GM18867 (cell line): ENCODE data around the gene DEPDC1B.
"Not testable (repeated sequence)": the region's sequence is repeated elsewhere in the genome, so short reads cannot be mapped to it uniquely, and the experiment has no call there.

Experiments
- ATAC-seq: cut with Tn5 transposase; IDR thresholded peaks from one replicate; pipeline ENCODE4 v1.9.1; 2021; ENCODE audit warnings: mild to moderate bottlenecking, moderate library complexity; ENCODE audit not compliant: unreplicated experiment

The DEPDC1B gene

GRCh38 chr5:60699288-60699608, 718 bp downstream of the DEPDC1B start:
- no peak for ATAC-seq

DNA sequence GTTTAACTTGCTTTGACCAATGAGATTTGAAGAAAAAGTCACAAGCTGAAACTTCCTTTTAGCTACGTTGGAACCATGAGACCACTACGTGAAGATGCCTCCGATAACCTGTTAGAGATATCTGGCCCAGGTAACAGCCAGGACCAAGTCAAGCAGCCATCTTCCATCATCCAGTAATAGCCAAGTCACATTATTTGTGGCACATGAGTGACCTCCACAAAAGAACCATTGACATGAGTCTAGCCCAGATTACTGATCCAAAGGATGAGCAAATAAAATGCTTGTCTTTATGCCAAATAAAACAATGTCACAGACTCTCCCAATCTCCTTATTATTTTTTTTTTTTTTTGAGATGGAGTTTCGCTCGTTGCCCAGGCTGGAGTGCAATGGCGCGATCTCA, 1.6 kb downstream of the DEPDC1B start:
- ATAC-seq: no peak

DNA sequence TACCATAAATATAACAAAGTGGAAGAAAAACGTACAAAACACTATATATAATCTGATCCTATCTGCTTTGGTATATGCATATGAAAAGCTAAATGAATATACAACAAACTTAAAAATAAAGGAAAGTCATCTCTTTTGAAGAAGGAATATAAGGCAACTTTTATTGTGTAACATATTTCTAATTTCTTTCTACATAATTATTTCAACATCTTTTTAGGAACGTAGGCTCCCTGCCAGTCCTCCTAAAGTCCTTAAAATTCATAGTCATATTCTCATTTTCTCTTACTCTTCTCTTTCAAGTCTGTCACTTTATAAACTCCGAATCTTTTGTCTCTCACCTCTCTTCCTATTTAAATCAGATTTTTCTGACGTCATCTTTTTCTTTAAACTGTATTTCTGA, 9.6 kb downstream of the DEPDC1B start:
- no peak for ATAC-seq

DNA sequence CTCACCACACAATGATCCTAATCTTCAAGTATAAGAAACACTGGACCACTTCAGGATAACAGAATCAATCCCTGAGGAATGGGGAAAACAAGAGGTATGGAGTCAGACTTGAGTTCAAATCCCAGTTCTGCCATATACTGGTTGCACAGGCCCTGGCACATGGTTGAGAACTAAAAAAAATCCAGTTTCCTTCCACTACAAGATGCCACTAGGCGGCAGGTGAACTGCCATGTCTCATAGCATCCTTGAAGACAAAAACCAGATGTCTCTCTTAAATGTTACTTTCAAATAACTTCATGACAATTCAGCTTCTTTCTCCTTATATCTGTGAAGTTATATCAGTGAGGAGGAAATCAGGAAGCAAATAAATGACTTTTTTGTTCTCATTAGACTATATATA, 11.0 kb downstream of the DEPDC1B start:
- no peak for ATAC-seq

DNA sequence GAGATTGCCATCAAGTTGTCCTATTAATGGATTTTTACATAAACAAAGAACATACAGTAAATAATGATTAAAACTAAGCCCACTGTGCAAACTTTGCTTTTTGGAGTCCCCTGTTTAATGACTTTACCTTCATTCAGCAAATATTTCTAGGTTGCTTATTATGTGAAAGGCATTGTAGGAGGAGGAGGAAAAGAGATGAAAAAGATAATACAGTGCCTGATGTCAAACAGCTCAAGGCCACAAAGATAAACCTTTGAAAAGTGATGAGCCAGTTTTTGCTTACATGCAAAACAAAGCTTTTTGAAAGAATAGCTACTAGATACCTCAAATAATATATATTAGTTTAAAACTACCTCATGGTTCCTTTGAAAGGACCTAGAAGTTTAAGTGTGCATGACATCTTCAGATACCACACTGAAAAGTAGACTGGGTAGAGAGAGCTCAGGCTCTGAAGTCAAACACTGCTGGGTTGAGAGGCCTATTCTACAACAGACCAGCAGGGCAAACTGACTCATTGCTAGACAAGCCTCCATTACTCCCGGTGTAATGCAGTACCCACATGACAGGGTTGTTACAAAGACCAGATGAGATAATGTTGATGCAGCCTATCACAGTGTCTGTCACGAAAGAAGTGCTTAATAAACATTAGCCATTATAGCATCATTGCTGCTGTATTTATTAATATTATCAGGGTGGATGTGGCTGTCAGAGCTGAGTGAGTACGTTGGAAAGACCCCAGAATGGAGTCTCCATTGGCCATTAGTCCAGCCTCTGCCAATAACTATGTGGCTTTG, 11.8 kb downstream of the DEPDC1B start:
- peak; percentile 99 for ATAC-seq

DNA sequence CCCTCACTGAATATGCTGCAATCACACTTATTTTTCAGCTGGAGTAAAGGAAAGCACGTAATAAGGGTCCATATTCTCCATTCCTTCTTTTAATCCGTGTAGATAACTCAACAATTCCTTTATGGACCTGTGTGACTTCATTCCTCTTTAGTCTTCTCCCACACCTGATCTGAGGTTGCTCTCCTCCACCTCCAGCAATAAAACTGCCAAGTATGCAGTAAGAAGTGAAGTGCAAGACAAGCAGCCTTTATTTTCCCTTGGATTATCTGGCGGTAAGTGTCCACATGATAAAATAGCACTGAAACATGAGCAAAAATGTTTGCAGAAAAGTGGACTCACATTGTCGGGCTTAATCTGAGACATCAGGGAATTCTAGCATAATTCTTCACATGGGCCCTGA, 13.8 kb downstream of the DEPDC1B start:
- no peak for ATAC-seq

DNA sequence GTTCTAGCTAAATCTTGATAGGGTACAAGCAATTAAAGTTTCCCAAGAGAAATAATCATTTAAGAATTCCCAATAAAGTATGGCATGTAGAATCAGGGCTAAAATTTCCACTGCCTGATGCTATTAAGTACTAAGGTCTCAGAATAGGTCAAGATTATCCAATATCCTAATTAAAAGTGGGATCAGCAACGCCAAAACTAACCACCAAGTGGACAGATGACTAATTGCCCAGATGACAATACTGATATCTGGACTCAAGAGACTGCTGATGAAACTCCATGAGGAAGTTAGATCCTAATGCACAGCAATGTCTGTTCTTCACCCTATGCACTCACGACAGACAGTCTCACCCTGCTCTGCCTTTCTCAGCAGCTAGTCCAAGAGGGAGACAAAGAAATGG, 14.3 kb downstream of the DEPDC1B start:
- ATAC-seq: no peak

GRCh38 chr5:60685028-60685427, 14.9 kb downstream of the DEPDC1B start:
- ATAC-seq: no peak

- ATAC-seq: not testable (repeated sequence)
Observed at GRCh38 chr5:60682007-60682406, 18.0 kb downstream of the DEPDC1B start.

DNA sequence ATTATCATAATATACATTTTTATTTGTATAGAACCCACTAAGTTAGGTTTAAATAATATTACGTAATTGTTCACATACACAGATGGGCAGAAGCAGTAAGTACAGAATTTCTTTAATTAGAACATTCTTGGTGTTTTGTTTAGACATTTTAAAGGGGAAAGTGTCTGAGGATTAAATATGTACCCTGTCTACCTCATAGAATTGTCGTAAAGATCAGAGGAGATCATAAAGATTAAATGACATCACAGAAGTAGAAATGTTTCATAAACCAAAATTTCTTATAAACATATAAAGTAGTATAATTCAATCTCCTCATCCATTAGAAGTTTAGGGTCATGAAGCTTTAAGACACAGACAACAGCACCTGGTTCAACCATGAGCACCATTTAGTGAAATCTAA, 20.1 kb downstream of the DEPDC1B start:
- ATAC-seq: no peak

DNA sequence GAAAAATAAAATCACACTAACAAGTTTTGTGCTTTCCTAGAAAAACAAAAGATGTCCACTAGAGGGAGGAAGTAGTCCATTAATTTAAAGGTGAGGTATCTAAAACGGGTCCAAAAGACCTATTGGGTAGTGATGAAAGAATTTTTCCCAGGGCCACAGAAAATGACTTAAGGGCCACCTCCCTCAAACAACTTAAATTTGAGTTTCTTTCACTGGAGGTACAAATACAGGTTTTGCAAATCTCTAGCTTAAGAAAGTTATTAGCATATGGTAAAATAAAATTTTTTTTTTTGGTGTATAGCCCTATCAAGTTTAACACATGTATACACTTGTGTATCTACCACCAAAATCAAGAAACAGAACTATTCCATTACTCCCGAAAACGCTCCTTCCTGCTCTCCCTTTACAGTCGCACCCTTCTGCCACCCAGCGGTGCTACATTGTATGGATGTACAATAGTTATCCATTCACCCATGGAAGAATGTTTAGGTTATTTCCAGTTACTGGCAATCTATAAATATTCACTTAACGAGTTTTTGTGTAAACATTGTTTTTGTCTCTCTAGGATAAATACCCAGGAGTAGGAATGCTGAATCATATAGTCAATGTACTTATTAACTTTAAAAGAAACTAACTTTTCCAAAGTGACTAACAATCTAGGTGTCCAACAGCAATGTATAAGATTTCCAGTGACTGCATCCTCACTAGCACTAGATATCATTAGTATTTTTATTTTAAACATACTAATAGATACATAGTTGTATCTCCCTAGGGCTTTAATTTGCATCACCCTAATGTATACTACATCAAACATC, 21.9 kb downstream of the DEPDC1B start:
- peak; percentile 80 for ATAC-seq

GRCh38 chr5:60675286-60675685, 24.7 kb downstream of the DEPDC1B start:
- no peak for ATAC-seq

DNA sequence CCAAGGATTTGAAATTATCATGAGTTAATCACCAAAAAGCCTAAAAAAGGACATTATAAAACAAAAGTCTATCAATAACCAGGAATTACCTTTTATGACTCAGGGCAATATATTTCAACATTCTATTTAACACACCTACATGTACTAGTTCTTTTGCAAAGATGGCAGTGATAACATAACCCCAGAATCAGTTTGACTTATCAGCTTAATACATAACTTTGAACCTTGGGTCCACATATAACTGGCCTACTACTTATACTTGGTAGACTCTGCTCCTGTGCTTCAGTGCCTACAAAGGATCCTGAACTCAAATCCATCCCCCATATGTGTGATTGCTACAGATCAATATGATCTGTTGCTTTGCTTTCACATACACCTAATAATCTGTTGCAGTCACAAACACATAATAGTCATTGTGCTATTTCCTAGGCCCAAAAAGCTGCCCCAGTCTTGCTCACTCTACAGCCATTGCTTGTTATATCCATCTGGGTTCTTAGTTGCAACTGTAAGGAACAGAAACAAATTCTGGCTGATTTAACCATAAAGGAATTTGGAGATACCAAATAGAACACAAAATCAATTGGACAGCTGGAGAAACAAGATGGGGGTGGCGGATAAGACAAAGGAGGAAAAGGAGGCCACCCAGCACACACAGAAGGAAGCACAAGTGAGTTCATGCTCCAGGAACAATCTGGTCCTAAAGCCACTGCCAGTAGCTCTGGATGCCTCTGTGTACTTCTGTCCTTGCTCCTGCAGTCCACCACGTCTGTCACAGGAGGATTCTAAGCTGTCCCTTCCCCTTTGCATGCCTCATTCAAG, 25.5 kb downstream of the DEPDC1B start:
- no peak for ATAC-seq

DNA sequence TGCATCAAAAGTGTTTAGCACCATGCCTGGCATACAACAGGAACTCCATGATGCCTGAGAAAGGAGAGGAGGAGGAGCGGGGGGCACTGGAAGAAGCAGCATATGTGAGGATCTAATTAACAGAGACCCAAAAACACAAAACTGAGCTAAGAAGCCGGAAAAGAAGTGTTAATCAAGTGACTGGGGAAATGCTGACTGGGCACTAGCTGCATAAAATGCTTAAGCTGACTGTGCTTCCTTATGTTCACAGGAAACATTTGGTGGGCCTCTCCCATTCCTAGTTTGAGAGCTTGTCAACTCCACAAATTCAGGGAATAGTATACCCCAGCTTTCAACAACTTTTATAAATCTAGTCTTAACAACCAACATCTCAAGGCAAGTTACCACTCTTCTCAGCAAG, 26.6 kb downstream of the DEPDC1B start:
- ATAC-seq: no peak

GRCh38 chr5:60672693-60673264, 27.2 kb downstream of the DEPDC1B start:
- ATAC-seq: no peak

GRCh38 chr5:60671899-60672692, 27.9 kb downstream of the DEPDC1B start:
- ATAC-seq: no peak

DNA sequence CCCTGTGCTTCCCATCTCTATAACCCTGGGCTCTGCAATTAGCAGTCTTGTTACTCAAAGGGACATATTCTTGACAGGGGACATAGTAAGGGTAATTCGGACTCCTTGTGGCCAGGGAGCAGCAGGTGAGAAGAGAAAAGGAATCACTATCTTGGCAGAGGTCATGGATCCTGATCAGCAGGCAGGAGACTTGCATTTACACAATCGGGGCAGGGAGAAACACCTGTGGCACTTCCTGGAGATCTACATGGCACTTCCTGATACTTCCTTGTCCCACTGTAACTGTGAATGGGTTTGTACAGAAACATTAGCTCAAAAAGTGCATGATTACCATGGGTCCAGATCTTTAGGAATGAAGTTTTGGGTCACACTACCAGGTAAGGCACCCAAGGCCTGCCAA, 29.2 kb downstream of the DEPDC1B start:
- ATAC-seq: no peak

DNA sequence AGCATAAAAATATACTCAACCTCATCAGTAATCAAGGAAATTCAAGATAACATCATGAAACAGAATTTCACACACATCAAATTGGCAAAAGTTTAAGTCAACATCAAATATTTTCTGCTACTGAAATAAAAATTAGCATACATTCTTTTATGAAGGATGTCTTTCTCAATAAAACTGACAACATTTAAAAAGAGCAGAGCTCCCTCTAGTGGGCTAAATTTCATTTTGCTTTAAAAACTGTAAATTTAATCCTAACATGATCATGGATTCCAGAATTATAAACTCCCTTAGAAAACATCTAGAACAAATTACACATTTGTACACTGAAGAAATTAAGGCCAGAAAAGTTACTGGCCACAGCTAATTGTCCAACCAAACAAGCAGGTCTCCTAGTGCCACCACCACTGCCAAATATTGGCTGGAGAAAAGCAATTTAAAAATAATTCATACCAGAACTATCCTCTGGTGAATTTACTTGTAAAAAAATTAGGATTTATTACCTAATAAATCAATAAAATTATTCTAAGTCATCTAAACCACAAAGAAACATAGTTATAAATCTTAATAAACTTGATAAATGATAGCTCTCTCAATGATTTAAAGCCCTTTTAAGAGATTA, 31.2 kb downstream of the DEPDC1B start:
- ATAC-seq: no peak

- no peak for ATAC-seq
Observed at GRCh38 chr5:60651872-60652620, 47.9 kb downstream of the DEPDC1B start.
